K562 (cell line): Measurements from ENCODE around the gene PSMA2. TPM values are rescaled to one million over a fixed set of nuclear protein-coding genes. Genes with fewer than 3 reads are reported as not detected.

Source experiments
- ATAC-seq: fragments of 200-7000 bp; cut with Tn5 transposase; 3 replicates; pipeline ENCODE4 v1.9.1; 2020; ENCODE audit warnings: moderate library complexity
- BruUV-seq: library from RNA; stranded (reverse); fragments of 400-500 nt; replicated peaks from 2 replicates; lab custom pipeline; 2021; lab: Mats Ljungman, UMichigan
- CTCF ChIA-PET: fragments of 300-600 bp; formaldehyde crosslinking; extraction: SDS; loops from one replicate; lab custom pipeline; 2021; ENCODE audit warnings: low intra/inter-chr PET ratio; lab: Yijun Ruan, JAX
- POLR2A ChIA-PET: fragments of 300-600, 350-650 bp; sonication (Branson Sonifier 250); formaldehyde crosslinking; extraction: SDS; loops from one replicate; lab custom pipeline; 2021; ENCODE audit warnings: antibody characterized with exemption, inconsistent platforms; lab: Yijun Ruan, JAX
- DNase-seq, 4 experiments: peaks; one replicate each; pipeline versions ENCODE4 v3.0.0 to v3.0.0-alpha.2; 2011 to 2018; ENCODE audit warnings: low spot score in 3 of 4, mixed read lengths in 3 of 4; ENCODE audit errors: extremely low read depth in 1 of 4
- FAIRE-seq: peaks from 2 replicates; lab custom pipeline; 2011; peaks lifted over from hg19 to GRCh38; lab: Jason Lieb, UNC
- H2AFZ ChIP-seq: 2 replicates; pipeline ENCODE4 v1.6.0; 2011; ENCODE audit warnings: low read depth, low read length, control low read depth, inconsistent platforms
- H3K27ac ChIP-seq: fragments of 200-600 bp; 3 replicates; pipeline ENCODE4 v1.8.0; 2011; ENCODE audit warnings: low read depth, mild to moderate bottlenecking, control low read depth, inconsistent platforms, low read length, moderate library complexity, mixed read lengths; ENCODE audit errors: extremely low read depth
- H3K27me3 ChIP-seq, 2 experiments: fragments of 300-600 bp in 1 of 2; 2 replicates in 1 of 2; 3 replicates in 1 of 2; pipeline versions ENCODE4 v1.6.0 to v1.8.0; 2011; ENCODE audit warnings: inconsistent platforms in 2 of 2, low read length in 2 of 2, mild to moderate bottlenecking in 1 of 2, mixed read lengths in 1 of 2, moderate library complexity in 1 of 2; ENCODE audit not compliant: control insufficient read depth in 2 of 2, insufficient read depth in 2 of 2
- H3K36me3 ChIP-seq: fragments of 300-600 bp; 3 replicates; pipeline ENCODE4 v1.8.0; 2011; ENCODE audit warnings: mild to moderate bottlenecking, low read length, inconsistent platforms; ENCODE audit not compliant: control insufficient read depth, insufficient read depth
- H3K4me1 ChIP-seq, 2 experiments: fragments of 200-600 bp in 1 of 2; replicated peaks in 1 of 2; 2 replicates in 1 of 2; 3 replicates in 1 of 2; pipeline versions ENCODE4 v1.5.1 to v1.8.0; 2011; ENCODE audit warnings: inconsistent platforms in 2 of 2, low read length in 2 of 2, mild to moderate bottlenecking in 1 of 2, mixed read lengths in 1 of 2, moderate library complexity in 1 of 2; ENCODE audit not compliant: control insufficient read depth in 2 of 2, insufficient read depth in 2 of 2
- H3K4me2 ChIP-seq: 2 replicates; pipeline ENCODE4 v1.6.1; 2011; ENCODE audit warnings: low read length, control low read depth, inconsistent platforms, mixed read lengths; ENCODE audit not compliant: insufficient read depth
- H3K4me3 ChIP-seq: fragments of 200-600 bp; sonication (generic), shearing (Covaris generic); 2 replicates; pipeline ENCODE4 v1.5.1; 2016; ENCODE audit warnings: control low read depth, inconsistent platforms
- H3K79me2 ChIP-seq: fragments of 200-600 bp; 3 replicates; pipeline ENCODE4 v1.8.0; 2011; ENCODE audit warnings: low read length, inconsistent platforms; ENCODE audit not compliant: control insufficient read depth, insufficient read depth
- H3K9ac ChIP-seq, 2 experiments: 2 replicates each; pipeline versions ENCODE4 v1.6.0 to v1.6.1; 2011; ENCODE audit warnings: low read depth in 2 of 2, low read length in 2 of 2, control low read depth in 1 of 2, inconsistent platforms in 1 of 2, mild to moderate bottlenecking in 1 of 2, mixed read lengths in 1 of 2; ENCODE audit not compliant: insufficient read depth in 1 of 2
- H3K9me1 ChIP-seq: one replicate; pipeline ENCODE4 v1.6.0; 2011; ENCODE audit warnings: inconsistent platforms, mild to moderate bottlenecking, low read length, moderate library complexity; ENCODE audit not compliant: control insufficient read depth, insufficient read depth
- H3K9me3 ChIP-seq: replicated peaks from 2 replicates; pipeline ENCODE4 v1.5.1; 2011; ENCODE audit warnings: low read depth, low read length, inconsistent platforms; ENCODE audit not compliant: control insufficient read depth, insufficient read depth
- H4K20me1 ChIP-seq: replicated peaks from 2 replicates; pipeline ENCODE4 v1.6.1; 2011; ENCODE audit warnings: low read length, inconsistent platforms, mixed read lengths; ENCODE audit not compliant: control insufficient read depth, insufficient read depth
- CAMTA2 ChIP-seq: fragments of 250-450 bp; sonication (Bioruptor Pico); conservative IDR thresholded peaks from 2 replicates; pipeline ENCODE4 v1.5.1; 2022
- CTCF ChIP-seq, 3 experiments: IDR thresholded peaks in 2 of 3; conservative IDR thresholded peaks in 1 of 3; 2 replicates each; pipeline ENCODE4 v1.5.1; 2011 to 2012; ENCODE audit warnings: low read length in 3 of 3, mild to moderate bottlenecking in 3 of 3, control low read depth in 2 of 3, improper control_type of control experiment in 1 of 3, inconsistent platforms in 1 of 3, low read depth in 1 of 3, mixed read lengths in 1 of 3, moderate library complexity in 1 of 3; ENCODE audit not compliant: insufficient read depth in 2 of 3
- DMBX1 ChIP-seq: fragments of 250-450 bp; sonication (Bioruptor Pico); IDR thresholded peaks from 2 replicates; pipeline ENCODE4 v1.8.0; 2022; ENCODE audit warnings: inconsistent platforms, mild to moderate bottlenecking, moderate library complexity, borderline replicate concordance
- HMGXB4 ChIP-seq: sonication (generic); formaldehyde crosslinking; IDR thresholded peaks from 2 replicates; pipeline ENCODE4 v1.8.1; 2023; ENCODE audit warnings: mild to moderate bottlenecking, missing genetic modification reagents
- LCOR ChIP-seq: sonication (generic); formaldehyde crosslinking; IDR thresholded peaks from 2 replicates; pipeline ENCODE4 v1.8.0; 2022; ENCODE audit warnings: mild to moderate bottlenecking, missing genetic modification reagents
- PTRF ChIP-seq: fragments of 450-650 bp; IDR thresholded peaks from 2 replicates; pipeline ENCODE4 v1.6.1; 2016; ENCODE audit warnings: mild to moderate bottlenecking, missing genetic modification characterization, missing compliant biosample characterization
- RB1 ChIP-seq: fragments of 450-650 bp; IDR thresholded peaks from 2 replicates; pipeline ENCODE4 v1.6.1; 2017; ENCODE audit warnings: low read depth, mild to moderate bottlenecking
- SMARCC2 ChIP-seq: fragments of 450-650 bp; IDR thresholded peaks from 2 replicates; pipeline ENCODE4 v1.6.1; 2017; ENCODE audit warnings: antibody characterized with exemption, moderate library complexity, mild to moderate bottlenecking, low read depth
- THRB ChIP-seq: fragments of 450-650 bp; formaldehyde crosslinking; conservative IDR thresholded peaks from 2 replicates; pipeline ENCODE4 v1.4.0; 2022; ENCODE audit warnings: mild to moderate bottlenecking, missing genetic modification characterization
- ZNF134 ChIP-seq: fragments of 250-450 bp; sonication (Bioruptor Pico); conservative IDR thresholded peaks from 2 replicates; pipeline ENCODE4 v1.4.0; 2020
- in situ Hi-C: fragments of 300-500 bp; cut with MboI; formaldehyde crosslinking; loops from 4 replicates; pipeline ENCODE4 v1.15.0; 2018; ENCODE audit warnings: inconsistent platforms, mixed read lengths
- intact Hi-C: fragments of 100-400 bp; cut with micrococcal nuclease; formaldehyde crosslinking; loops from 2 replicates; pipeline ENCODE4 v1.14.2; 2022
- polyA plus RNA-seq, 8 experiments: library from polyadenylated mRNA; depleted of rRNA in 4 of 8; stranded (reverse) in 5 of 8; unstranded in 3 of 8; fragments of >200 nt; fragmentation: Nextera tagmentation in 2 of 8; fragmentation: Illumina TruSeq in 1 of 8; extraction: Ambion mirVana in 2 of 8; extraction: Trizol in 1 of 8; gene quantifications; 2 replicates each; pipeline versions ENCODE4 v1.2.1 to v1.2.3, GENCODE V29; 2011 to 2014; ENCODE audit warnings: inconsistent platforms in 1 of 8, missing spikeins in 1 of 8
- total RNA-seq, 7 experiments: library from RNA; depleted of rRNA in 6 of 7; stranded (reverse); fragments of >200 nt in 6 of 7; fragmentation: Illumina TruSeq in 2 of 7; extraction: Trizol in 2 of 7; gene quantifications; 2 replicates each; pipeline versions ENCODE4 v1.2.1 to v1.2.3, GENCODE V29; 2011 to 2021; ENCODE audit warnings: low replicate concordance in 1 of 7
- TF ChIP-seq, protein P1 (sequence below): fragments of 450-650 bp; formaldehyde crosslinking; IDR thresholded peaks from 2 replicates; pipeline ENCODE4 v1.4.0; 2022; ENCODE audit warnings: missing genetic modification characterization
- TF ChIP-seq, protein P2 (sequence below): fragments of 450-650 bp; IDR thresholded peaks from 2 replicates; pipeline ENCODE4 v1.6.1; 2016; ENCODE audit warnings: mild to moderate bottlenecking

The PSMA2 gene
- total and polyA plus RNA-seq, 9 of the 15 experiments (the other 6 are each of a cell fraction or from before 2014, with no cell fraction given): 91.7 to 1,070 (median 213) TPM

DNA sequence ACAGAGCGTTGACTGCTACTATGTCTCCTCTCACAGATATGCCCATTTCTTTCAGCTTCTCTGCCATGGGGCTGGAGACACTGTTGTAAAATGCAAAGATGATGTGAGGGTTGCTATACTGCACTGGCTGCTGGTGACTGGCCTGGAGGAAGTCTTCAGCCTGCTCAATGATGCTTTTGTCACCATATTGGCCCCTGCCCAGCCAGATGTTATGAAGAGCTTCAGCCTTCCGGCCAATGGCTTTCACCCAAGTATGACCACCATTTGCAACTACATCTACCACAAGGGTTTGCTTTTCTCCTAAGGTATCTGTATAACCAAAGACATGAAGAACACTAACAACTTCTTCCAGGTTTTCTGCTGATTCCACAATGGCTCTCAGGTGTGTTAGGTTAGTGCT lies 21.7 kb downstream of the PSMA2 start (continued):
- TF ChIP-seq, protein P1, sequence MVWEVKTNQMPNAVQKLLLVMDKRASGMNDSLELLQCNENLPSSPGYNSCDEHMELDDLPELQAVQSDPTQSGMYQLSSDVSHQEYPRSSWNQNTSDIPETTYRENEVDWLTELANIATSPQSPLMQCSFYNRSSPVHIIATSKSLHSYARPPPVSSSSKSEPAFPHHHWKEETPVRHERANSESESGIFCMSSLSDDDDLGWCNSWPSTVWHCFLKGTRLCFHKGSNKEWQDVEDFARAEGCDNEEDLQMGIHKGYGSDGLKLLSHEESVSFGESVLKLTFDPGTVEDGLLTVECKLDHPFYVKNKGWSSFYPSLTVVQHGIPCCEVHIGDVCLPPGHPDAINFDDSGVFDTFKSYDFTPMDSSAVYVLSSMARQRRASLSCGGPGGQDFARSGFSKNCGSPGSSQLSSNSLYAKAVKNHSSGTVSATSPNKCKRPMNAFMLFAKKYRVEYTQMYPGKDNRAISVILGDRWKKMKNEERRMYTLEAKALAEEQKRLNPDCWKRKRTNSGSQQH (CRISPR knock-in tag): no peak
- TF ChIP-seq, all 486 proteins: peak for 0

DNA sequence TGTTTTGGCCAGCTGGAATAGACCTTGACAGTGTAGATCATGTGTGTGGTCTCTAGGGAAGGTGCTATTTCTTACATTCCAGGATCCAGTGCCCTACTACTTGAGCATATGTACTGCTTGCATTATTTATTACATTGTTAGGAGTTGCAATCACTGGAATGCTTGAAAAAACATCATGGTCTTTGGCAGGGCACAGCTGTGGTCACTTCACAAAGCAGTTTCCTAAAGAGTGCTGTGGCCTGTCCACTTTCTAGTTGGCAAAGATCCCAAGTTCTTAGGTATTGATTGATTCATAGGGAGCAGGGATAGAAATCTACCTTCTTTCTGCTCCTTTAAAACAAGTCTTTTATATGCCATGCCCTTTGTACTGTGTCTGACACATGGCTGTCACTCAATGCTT lies 24.7 kb downstream of the PSMA2 start:
- Histone ChIP-seq H3K9me1 (no peaks in the 10 kb centered on the region), H3K27me3 (peaks cover 0 to 12% of the 10 kb centered on the region in 2 experiments; a peak in 3 of 5 replicates), H3K36me3 (peaks cover 7% of the 10 kb centered on the region), H3K9ac (no peak overlapping the region), H3K9me3 (no peaks in the 10 kb centered on the region), H3K79me2 (peaks cover 12% of the 10 kb centered on the region; the same call in 2 of the 3 replicates), H3K4me3 (no peak overlapping the region), H3K4me2 (no peak overlapping the region), H2AFZ (no peak overlapping the region), H3K27ac (no peak overlapping the region), H4K20me1 (no peaks in the 10 kb centered on the region), H3K4me1 (peaks cover 10 to 11% of the 10 kb centered on the region in 2 experiments; a peak in 4 of 5 replicates)
- no TSS peak for BruUV-seq
- FAIRE-seq (no peak), DNase-seq (no peak), ATAC-seq (no peak)
- ChIA-PET CTCF (no interaction called here), POLR2A (interaction anchor here (1.5 kb wide), 1 partner anchor 9 kb away, joined by 3 read pairs; no protein-coding TSS in a partner anchor)
- in situ Hi-C loops (no loop called here), intact Hi-C loops (no loop called here)
- no peak for TF ChIP-seq CAMTA2 (CRISPR knock-in tag)
- no peak for TF ChIP-seq PTRF (tag)
- no peak for TF ChIP-seq LCOR (CRISPR knock-in tag)
- no peak for TF ChIP-seq HMGXB4
- no peak for TF ChIP-seq DMBX1 (CRISPR knock-in tag)
- TF ChIP-seq, protein P2, sequence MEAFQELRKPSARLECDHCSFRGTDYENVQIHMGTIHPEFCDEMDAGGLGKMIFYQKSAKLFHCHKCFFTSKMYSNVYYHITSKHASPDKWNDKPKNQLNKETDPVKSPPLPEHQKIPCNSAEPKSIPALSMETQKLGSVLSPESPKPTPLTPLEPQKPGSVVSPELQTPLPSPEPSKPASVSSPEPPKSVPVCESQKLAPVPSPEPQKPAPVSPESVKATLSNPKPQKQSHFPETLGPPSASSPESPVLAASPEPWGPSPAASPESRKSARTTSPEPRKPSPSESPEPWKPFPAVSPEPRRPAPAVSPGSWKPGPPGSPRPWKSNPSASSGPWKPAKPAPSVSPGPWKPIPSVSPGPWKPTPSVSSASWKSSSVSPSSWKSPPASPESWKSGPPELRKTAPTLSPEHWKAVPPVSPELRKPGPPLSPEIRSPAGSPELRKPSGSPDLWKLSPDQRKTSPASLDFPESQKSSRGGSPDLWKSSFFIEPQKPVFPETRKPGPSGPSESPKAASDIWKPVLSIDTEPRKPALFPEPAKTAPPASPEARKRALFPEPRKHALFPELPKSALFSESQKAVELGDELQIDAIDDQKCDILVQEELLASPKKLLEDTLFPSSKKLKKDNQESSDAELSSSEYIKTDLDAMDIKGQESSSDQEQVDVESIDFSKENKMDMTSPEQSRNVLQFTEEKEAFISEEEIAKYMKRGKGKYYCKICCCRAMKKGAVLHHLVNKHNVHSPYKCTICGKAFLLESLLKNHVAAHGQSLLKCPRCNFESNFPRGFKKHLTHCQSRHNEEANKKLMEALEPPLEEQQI: no peak
- TF ChIP-seq CTCF (IDR thresholded peaks at IDR 0.05 in 2 of 3, conservative IDR thresholded peaks at IDR 0.05 in 1 of 3; ENCODE audit: insufficient read depth in 2 of 3, low read depth in 1 of 3, low read length in 3 of 3): no peak
- no peak for TF ChIP-seq SMARCC2
- no peak for TF ChIP-seq ZNF134 (CRISPR knock-in tag)
- TF ChIP-seq THRB (CRISPR knock-in tag): no peak
- no peak for TF ChIP-seq RB1
